ENCODE data around the gene OSBPL7.

Gene OSBPL7

DNA sequence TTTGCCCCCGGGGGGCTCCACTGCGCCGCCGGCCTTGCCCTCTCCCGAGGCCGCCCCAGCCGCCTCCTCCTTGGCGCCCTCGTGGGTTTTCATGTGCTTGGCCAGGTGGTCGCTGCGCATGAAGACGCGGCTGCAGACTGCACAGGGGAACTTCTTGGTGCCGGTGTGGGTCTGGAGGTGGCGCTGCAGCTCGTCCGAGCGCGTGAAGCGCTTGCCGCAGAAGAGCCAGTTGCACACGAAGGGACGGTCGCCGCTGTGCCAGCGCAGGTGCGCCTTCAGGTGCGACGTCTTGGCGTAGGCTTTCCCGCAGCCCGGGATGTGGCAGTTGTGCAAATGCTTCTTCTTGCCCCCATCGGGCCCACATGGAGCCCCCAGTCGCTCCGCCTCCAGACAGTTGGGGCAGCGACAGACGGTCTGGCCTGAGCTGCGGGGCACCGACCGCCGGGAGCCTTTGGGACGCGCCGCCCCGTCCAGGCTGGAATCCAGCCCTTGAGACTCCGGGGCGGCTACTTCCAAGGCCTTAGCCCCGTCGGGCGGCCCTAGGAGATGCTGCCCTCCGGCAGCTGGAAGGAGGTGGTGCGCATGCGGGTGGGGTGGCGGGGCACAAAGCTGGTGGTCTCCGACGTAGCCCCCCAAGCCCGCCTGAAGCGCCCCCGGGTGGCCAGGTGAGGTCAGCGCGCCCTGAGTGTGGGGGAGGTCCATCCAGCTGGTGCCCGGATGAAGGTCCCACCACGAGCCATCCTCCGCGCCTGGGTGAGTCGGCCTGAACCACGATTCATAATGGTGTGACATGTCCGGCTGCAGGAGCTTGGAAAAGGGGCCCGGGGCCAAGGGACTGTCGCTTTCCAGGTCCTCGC lies 26.0 kb upstream of the OSBPL7 start:
- no peak for DNase-seq (ENCODE audit: low read depth)
- TF ChIP-seq, protein P1, sequence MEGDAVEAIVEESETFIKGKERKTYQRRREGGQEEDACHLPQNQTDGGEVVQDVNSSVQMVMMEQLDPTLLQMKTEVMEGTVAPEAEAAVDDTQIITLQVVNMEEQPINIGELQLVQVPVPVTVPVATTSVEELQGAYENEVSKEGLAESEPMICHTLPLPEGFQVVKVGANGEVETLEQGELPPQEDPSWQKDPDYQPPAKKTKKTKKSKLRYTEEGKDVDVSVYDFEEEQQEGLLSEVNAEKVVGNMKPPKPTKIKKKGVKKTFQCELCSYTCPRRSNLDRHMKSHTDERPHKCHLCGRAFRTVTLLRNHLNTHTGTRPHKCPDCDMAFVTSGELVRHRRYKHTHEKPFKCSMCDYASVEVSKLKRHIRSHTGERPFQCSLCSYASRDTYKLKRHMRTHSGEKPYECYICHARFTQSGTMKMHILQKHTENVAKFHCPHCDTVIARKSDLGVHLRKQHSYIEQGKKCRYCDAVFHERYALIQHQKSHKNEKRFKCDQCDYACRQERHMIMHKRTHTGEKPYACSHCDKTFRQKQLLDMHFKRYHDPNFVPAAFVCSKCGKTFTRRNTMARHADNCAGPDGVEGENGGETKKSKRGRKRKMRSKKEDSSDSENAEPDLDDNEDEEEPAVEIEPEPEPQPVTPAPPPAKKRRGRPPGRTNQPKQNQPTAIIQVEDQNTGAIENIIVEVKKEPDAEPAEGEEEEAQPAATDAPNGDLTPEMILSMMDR (IDR thresholded peaks at IDR 0.05; ENCODE audit: control insufficient read depth, extremely low read depth, insufficient read depth) = peak; percentile 44
- H3K4me3 ChIP-seq (ENCODE audit: low read depth, low read length) = no peak overlapping the region

DNA sequence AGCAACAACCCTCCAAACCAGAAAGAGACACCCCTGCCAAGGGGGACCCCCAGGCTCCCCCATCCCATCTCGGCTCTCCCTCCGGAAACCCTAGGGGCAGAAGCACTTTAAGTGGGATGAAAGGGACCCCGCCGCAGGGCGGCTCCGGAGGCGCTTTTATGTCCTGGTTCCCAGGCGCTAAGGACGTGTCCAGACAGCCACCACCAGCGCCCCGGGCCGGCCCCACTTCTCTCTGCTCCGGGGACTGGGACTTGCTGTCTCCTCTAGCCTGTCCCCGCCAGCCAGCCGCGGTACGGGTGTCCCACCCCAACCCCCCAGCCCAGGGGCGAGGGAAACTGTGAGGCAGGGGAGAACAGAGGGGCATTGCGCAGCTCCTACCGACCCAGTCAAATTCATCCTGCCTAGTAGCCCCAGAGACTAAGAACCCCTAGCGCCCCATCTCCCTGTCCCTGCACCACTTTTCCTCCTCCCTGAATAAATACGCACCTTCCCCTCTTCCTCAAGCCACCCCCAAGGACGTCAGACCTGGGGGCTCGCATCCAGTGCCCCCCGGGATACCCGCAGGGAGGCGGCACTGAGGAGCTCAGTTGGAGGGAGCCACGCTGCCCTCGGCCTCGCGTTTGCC lies 25.2 kb upstream of the OSBPL7 start:
- TF ChIP-seq, protein P1 (IDR thresholded peaks at IDR 0.05; ENCODE audit: control insufficient read depth, extremely low read depth, insufficient read depth) = no peak
- no peak for DNase-seq (ENCODE audit: low read depth)
- H3K4me3 ChIP-seq (ENCODE audit: low read depth, low read length) = no peak overlapping the region

DNA sequence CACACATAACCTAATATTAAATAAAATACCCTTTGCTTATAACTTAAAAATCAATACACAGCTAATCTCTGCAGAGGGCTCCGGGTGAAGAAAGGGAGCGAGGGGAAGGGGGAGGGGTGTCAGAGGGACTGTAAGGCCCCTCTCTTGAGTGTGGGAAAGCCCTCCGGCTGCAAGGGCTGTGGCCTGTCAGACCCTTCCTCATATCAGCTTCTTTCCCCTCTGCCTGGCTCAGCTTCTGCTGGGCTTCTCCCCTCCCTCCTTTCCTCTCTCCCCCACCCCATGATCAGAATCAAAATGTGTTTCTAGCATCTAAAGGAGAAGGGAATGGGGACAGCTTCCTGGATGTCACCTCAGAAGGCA lies 24.1 kb upstream of the OSBPL7 start:
- TF ChIP-seq, protein P1 (IDR thresholded peaks at IDR 0.05; ENCODE audit: control insufficient read depth, extremely low read depth, insufficient read depth) = no peak
- no peak overlapping the region for H3K4me3 ChIP-seq (ENCODE audit: low read depth, low read length)
- no peak for DNase-seq (ENCODE audit: low read depth)

DNA sequence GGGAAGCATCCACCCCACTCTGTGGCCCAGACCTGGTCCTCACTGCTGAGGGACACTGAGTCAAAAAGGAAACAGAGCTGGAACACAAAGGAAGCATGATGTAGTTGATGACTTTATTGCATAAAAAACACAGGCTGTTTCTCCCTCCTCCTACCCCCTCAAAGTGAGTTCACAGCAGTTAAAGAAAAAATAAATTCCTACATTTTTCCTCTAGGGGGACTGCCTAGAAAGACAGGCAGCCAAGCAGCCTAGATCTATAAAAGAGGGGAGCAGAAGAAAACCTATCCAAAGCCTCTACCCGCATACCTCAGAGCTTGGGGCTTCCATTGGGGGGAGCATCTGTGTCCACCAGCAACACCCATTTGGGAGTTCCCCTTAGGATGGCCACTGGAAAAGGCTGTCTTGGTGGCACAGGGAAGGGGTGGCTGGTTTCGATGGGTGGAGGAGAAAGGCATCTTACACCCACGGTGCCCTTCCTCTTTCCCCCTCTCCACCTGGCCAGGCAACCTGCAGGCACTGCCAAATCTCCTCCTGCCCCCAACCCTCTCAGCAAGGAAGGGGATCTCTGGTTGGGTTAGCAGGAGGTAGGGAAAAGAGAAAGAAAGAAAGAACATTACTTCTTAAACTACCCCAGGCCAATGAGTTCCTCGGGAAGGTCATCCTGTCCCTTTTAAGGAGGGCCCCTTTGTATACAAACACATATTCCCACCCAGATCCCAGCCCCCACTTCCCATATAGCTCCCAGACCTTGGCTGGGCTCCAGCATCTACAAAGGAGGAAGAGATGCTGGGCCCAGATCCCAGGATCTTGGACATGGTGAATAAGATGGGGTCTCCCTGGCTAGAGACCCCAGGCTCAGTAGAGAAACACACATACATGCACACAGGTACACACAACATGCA lies 23.5 kb upstream of the OSBPL7 start:
- TF ChIP-seq, protein P1 (IDR thresholded peaks at IDR 0.05; ENCODE audit: control insufficient read depth, extremely low read depth, insufficient read depth) = 0 out of 2 replicates have a peak, but pooled peaks have one; percentile 23
- H3K4me3 ChIP-seq (ENCODE audit: low read depth, low read length) = no peak overlapping the region
- DNase-seq (ENCODE audit: low read depth) = no peak

DNA sequence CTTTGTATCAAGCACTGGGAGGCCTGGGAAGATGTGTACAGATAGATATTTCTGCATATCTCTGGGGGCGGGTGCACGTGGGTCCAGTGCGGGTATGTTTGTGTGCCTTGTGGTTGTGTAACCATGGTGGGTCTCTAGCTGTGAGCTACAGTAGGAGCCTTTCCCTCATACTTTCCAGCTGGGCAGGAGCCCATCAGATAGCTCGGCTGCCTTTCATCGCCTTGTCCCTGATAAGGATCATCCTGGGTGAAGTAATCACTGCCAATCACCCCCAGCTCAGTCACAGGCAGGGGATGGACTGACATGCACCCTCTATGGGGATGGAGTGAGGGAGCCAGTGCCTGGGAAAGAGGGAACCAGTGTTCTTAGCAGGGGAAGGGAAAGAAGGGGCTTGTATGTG lies 22.6 kb upstream of the OSBPL7 start:
- TF ChIP-seq, protein P1 (IDR thresholded peaks at IDR 0.05; ENCODE audit: control insufficient read depth, extremely low read depth, insufficient read depth) = no peak
- H3K4me3 ChIP-seq (ENCODE audit: low read depth, low read length) = no peak overlapping the region
- DNase-seq (ENCODE audit: low read depth) = peak; percentile 46

DNA sequence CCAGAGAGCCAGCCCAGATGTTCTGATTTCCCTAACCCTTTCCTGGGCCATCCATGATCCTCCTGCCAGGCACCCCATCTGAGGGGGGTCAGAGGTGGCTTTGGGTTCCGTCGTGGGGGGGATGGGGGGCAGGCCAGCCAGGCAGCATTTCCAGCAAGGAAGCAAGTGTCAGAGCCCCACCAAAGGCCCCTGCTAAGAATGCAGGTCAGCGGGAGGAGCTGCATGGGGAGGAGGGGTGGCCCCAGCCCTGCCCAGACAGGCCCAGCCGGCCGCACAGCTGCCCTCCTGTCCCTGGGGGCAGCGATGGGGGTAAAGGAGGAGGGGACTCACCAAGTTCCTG lies 21.8 kb upstream of the OSBPL7 start:
- H3K4me3 ChIP-seq (ENCODE audit: low read depth, low read length) = no peak overlapping the region
- TF ChIP-seq, protein P1 (IDR thresholded peaks at IDR 0.05; ENCODE audit: control insufficient read depth, extremely low read depth, insufficient read depth) = no peak
- no peak for DNase-seq (ENCODE audit: low read depth)
